ENCODE results near the gene BRME1. TPM values are rescaled to one million over a fixed set of nuclear protein-coding genes. Genes with fewer than 3 reads are reported as not detected.
A peak's percentile ranks its signal among the peaks of the same experiment; 100 is the strongest.

Gene BRME1
- total and polyA plus RNA-seq, 2 of the 13 experiments (the other 11 are each of a cell fraction or from before 2014, with no cell fraction given) = 0.74 to 1.5 TPM

- H4K20me1 ChIP-seq (ENCODE audit: insufficient read depth, low read length) = no peaks in the 10 kb centered on the region
- ChIA-PET CTCF (ENCODE audit: low intra/inter-chr PET ratio, low total read pairs) (no interaction called here), POLR2A (interaction anchor here (0.8 to 0.9 kb wide), 2 partner anchors 13 to 48 kb away, joined by 3 read pairs; partner anchors contain the start of gene ZSWIM4)
- peak overlapping the region; percentile 63 to 90 (median 85) for H3K4me3 ChIP-seq (replicated peaks in 1 of 3; ENCODE audit: insufficient read depth in 1 of 3, low read depth in 2 of 3, low read length in 3 of 3)
- peaks cover 83% of the 10 kb centered on the region for H3K4me1 ChIP-seq (ENCODE audit: insufficient read depth, low read length)
- intact Hi-C loops (cut with micrococcal nuclease; ENCODE audit: unreplicated experiment) (no loop called here), in situ Hi-C loops (cut with HindIII; ENCODE audit: extremely low pct_ligation_motif_present, low pct_unique_long_range_greater_than_20kb) (no loop called here)
- ATAC-seq (no peak), DNase-seq (ENCODE audit: low spot score) (no peak), FAIRE-seq (no peak)
- no peaks in the 10 kb centered on the region for H3K9me3 ChIP-seq (ENCODE audit: low read length)
- H3K4me2 ChIP-seq (ENCODE audit: low read depth, low read length) = peak overlapping the region; percentile 92
- H3K27me3 ChIP-seq (ENCODE audit: control insufficient read depth in 1 of 2, insufficient read depth in 2 of 2, low read length in 2 of 2) = no peaks in the 10 kb centered on the region
- H3K79me2 ChIP-seq (ENCODE audit: insufficient read depth, low read length) = peaks cover 24% of the 10 kb centered on the region
- peak overlapping the region; percentile 96 for H3K9ac ChIP-seq (ENCODE audit: insufficient read depth, low read depth, low read length)
- H3K27ac ChIP-seq (ENCODE audit: extremely low read length, insufficient read depth, low read length) = peak overlapping the region; percentile 71
- H2AFZ ChIP-seq (ENCODE audit: low read length) = no peak overlapping the region
- BruUV-seq (replicated peaks) = no TSS peak
- no peaks in the 10 kb centered on the region for H3K36me3 ChIP-seq (replicated peaks in 1 of 2; ENCODE audit: control insufficient read depth in 1 of 2, insufficient read depth in 2 of 2, low read length in 2 of 2)
- WGBS (ENCODE audit: low lambda C conversion rate) = 15% methylated on average over 16 of the region's 24 CpGs
- no peak for TF ChIP-seq ZNF350 (CRISPR knock-in tag; IDR thresholded peaks at IDR 0.05; ENCODE audit: borderline replicate concordance, low read depth)
- TF ChIP-seq XBP1 (CRISPR knock-in tag; IDR thresholded peaks at IDR 0.05) = no peak
- TF ChIP-seq, protein P1, sequence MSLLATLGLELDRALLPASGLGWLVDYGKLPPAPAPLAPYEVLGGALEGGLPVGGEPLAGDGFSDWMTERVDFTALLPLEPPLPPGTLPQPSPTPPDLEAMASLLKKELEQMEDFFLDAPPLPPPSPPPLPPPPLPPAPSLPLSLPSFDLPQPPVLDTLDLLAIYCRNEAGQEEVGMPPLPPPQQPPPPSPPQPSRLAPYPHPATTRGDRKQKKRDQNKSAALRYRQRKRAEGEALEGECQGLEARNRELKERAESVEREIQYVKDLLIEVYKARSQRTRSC (CRISPR knock-in tag; IDR thresholded peaks at IDR 0.05; ENCODE audit: low read depth) = no peak
- TF ChIP-seq KDM1A (CRISPR knock-in tag; IDR thresholded peaks at IDR 0.05) = peak; percentile 78; the same call in 1 of the 2 replicates
- TF ChIP-seq ZBTB10 (CRISPR knock-in tag; IDR thresholded peaks at IDR 0.05; ENCODE audit: borderline replicate concordance) = 0 out of 2 replicates have a peak, but pooled peaks have one; percentile 5
- TF ChIP-seq YEATS2 (CRISPR knock-in tag; IDR thresholded peaks at IDR 0.05; ENCODE audit: borderline replicate concordance) = no peak
- TF ChIP-seq HNRNPL (IDR thresholded peaks at IDR 0.05; ENCODE audit: low read depth, low read length) = peak; percentile 86
- TF ChIP-seq CHD4 (IDR thresholded peaks at IDR 0.05; ENCODE audit: borderline replicate concordance, low read length) = peak; percentile 72; the same call in 1 of the 2 replicates
- peak; percentile 7; the same call in 1 of the 2 replicates for TF ChIP-seq ZFX (CRISPR knock-in tag; IDR thresholded peaks at IDR 0.05; ENCODE audit: low read depth)
- TF ChIP-seq, protein P2, sequence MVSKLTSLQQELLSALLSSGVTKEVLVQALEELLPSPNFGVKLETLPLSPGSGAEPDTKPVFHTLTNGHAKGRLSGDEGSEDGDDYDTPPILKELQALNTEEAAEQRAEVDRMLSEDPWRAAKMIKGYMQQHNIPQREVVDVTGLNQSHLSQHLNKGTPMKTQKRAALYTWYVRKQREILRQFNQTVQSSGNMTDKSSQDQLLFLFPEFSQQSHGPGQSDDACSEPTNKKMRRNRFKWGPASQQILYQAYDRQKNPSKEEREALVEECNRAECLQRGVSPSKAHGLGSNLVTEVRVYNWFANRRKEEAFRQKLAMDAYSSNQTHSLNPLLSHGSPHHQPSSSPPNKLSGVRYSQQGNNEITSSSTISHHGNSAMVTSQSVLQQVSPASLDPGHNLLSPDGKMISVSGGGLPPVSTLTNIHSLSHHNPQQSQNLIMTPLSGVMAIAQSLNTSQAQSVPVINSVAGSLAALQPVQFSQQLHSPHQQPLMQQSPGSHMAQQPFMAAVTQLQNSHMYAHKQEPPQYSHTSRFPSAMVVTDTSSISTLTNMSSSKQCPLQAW (CRISPR knock-in tag; IDR thresholded peaks at IDR 0.05) = 0 out of 2 replicates have a peak, but pooled peaks have one; percentile 31
- TF ChIP-seq ZNF224 (CRISPR knock-in tag; IDR thresholded peaks at IDR 0.05) = no peak
- TF ChIP-seq, protein P3, sequence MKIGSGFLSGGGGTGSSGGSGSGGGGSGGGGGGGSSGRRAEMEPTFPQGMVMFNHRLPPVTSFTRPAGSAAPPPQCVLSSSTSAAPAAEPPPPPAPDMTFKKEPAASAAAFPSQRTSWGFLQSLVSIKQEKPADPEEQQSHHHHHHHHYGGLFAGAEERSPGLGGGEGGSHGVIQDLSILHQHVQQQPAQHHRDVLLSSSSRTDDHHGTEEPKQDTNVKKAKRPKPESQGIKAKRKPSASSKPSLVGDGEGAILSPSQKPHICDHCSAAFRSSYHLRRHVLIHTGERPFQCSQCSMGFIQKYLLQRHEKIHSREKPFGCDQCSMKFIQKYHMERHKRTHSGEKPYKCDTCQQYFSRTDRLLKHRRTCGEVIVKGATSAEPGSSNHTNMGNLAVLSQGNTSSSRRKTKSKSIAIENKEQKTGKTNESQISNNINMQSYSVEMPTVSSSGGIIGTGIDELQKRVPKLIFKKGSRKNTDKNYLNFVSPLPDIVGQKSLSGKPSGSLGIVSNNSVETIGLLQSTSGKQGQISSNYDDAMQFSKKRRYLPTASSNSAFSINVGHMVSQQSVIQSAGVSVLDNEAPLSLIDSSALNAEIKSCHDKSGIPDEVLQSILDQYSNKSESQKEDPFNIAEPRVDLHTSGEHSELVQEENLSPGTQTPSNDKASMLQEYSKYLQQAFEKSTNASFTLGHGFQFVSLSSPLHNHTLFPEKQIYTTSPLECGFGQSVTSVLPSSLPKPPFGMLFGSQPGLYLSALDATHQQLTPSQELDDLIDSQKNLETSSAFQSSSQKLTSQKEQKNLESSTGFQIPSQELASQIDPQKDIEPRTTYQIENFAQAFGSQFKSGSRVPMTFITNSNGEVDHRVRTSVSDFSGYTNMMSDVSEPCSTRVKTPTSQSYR (CRISPR knock-in tag; IDR thresholded peaks at IDR 0.05; ENCODE audit: borderline replicate concordance) = peak; percentile 46; the same call in 1 of the 2 replicates
- no peak for TF ChIP-seq ZNF790 (CRISPR knock-in tag; IDR thresholded peaks at IDR 0.05; ENCODE audit: borderline replicate concordance)
- no peak for TF ChIP-seq GABPA (IDR thresholded peaks at IDR 0.05; ENCODE audit: low read depth, low read length)
- no peak for TF ChIP-seq GABPA (CRISPR knock-in tag; IDR thresholded peaks at IDR 0.05; ENCODE audit: low read depth)
Observed at GRCh38 chr19:13843104-13843921, 62.6 kb downstream of the BRME1 start.
